NCI-H128 (cell line): ENCODE data around the gene KIAA0513.

Source experiments
- DNase-seq: peaks from one replicate; lab custom pipeline; 2025; ENCODE audit not compliant: unreplicated experiment; lab: John Stamatoyannopoulos, UW

KIAA0513 gene

GRCh38 chr16:85128079-85128837 is 100.7 kb downstream of the KIAA0513 start:
- DNase-seq, result no peak

GRCh38 chr16:85129876-85130704 is 102.5 kb downstream of the KIAA0513 start:
- DNase-seq, result no peak

- DNase-seq, result no peak
Measured at GRCh38 chr16:85130705-85131028, 103.1 kb downstream of the KIAA0513 start.

DNA sequence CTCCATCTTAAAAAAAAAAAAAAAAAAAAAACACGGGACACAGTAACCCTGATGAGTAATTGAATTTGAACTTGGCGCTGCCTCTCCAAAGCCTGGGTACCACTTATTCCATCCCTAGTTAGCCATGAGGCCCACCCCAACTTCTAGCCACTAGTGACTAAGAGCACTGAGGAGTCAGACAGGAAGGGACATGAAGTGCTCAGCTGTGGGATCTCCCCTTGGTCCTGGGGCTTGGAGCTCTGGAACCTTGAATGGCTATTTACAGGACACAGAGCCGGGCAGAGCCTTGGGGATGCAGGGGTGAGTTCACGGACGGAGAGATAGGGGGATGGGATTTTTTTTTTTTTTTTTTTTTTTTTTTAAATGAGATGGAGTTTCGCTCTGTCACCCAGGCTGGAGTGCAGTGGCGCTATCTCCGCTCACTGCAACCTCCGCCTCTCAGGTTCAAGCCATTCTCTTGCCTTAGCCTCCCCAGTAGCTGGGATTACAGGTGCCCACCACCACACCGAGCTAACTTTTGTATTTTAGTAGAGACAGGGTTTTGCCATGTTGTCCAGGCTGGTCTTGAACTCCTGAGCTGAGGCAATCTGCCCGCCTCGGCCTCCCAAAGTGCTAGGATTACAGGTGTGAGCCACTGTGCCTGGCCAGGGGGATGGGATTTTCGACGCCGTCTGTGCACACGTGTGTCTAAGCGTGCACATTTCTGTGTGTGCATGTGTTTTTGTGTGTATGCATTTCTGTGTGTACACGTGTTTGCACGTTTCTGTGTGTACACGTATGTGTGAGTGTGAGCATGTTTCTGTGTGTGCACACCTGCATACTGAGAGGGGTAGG is 105.1 kb downstream of the KIAA0513 start:
- no peak for DNase-seq

GRCh38 chr16:85133290-85133599 is 105.7 kb downstream of the KIAA0513 start:
- no peak for DNase-seq

DNA sequence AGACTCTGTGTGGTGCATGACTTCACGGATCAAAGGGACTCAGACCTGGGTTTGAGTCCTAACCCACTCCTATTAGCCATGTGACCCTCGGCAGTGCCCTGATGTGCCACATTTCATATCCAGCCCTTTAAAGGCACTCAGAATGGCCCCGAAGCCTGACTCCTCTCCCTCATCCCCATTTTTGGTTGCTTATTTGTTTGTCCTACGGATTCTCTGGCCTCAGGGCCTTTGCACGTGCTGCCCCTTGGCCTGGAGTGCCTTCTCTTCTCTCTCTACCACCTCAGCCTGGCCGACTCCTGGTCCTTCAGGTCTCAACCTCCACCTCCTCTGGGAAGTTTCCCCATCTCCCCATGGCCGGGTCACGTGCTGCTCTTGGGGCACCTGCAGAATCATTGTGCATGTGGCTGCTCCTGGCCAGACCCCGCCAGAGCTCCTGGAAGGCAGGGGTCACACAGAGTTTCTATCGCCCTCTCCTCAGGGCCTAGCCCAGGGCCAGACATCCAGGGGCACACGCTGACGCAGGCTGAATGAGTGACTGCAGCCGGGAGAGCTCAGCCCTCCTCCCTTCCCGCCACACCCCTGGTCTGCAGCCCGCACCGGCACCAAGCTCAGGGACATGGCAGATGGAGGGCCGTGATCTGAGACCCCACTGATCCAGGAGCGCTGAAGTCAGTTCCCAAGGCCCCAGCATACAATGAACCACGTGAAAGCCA is 106.6 kb downstream of the KIAA0513 start:
- no peak for DNase-seq

DNA sequence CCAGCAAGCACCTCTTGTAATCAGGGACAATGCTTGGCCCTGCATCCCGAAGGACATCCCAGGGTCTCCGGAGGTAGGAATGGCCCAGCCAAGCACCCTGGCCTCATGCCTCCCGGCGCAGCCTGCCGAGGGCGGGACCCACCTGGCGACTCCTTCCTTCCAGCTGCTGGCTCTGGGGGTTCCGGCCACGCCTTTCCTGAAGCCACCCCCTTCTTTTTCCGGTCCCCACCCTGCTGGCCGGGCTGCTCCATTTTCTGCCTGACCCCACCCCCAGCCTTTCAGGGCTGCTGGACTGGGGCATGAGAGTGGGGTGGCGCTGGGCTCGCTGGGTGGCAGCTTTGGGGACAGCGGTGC is 107.2 kb downstream of the KIAA0513 start:
- DNase-seq, result no peak

- DNase-seq, result no peak
Measured at GRCh38 chr16:85136213-85136701, 108.7 kb downstream of the KIAA0513 start.

GRCh38 chr16:85136702-85137322 is 109.2 kb downstream of the KIAA0513 start:
- DNase-seq, result no peak

GRCh38 chr16:85137323-85138072 is 109.9 kb downstream of the KIAA0513 start:
- no peak for DNase-seq

DNA sequence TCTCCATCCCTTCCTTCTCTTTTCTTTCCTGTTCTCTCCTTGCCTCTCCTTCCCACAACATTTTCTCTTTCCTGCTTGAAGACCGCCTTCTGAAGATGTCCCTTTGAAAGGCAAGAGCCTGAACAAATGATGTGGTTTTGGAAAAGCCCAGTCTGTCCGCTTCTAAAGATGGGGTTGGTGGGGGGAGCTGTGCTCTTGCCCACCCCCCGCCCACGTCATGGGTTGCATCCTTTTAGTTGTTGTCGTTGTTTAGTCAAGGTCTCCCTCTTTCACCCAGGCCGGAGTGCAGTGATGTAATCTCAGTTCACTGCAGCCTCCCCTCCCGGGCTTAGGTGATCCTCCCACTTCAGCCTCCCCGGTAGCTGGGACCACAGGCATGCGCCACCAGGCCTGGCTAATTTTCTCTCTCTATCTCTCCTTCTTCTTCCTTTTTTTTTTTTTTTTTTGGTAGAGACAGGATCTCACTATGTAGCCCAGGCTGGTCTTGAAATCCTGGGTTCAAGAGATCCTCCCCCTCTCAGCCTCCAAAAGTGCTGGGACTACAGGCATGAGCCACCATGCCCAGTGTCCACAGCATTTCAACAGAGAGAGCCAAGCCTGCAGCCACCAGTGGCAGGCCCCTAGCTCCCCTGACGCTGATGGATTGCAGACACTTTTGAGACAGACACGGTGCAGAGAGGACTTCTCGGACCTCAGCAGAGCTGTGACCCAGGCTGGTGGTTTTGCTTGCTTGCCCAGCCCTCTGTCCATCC is 110.7 kb downstream of the KIAA0513 start:
- DNase-seq, result no peak

DNA sequence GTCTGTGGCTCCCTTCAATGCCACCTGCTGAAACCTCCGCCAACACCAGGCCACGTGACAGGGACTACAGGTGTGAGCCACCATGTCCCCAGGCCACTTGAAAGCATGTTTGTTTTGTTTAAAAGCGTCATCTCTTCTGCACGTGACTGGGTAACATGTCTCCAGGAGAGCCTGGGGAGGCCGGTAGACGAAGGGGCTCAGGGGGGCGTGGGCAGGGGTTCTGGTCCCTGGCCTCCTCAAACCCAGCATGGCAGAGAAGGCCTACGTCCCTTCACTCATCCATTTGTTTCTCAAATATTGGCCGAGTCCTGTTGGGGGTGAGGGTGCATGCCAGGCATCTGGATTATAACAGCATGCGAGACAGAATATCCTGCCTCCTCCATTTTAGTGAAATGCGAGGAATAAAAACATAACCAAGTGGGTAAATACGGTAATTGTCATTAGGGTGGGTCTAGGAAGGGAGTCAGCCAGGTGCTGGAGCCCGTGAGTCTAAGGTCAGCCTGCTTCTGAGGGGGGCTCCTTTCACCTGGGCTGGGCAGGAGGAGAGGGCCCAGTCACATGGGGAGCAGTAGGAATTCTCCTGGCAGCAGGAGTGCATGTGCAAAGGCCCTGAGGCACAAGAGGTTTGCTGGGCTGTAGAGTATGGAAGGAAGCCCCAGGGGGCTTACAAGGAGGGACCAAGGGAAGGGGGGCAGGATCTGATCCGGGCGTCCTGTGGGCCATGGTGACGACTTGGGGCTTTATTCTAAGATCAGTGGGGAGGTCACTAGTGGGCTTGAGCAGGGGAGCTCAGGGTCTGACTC is 111.4 kb downstream of the KIAA0513 start:
- DNase-seq, result no peak

DNA sequence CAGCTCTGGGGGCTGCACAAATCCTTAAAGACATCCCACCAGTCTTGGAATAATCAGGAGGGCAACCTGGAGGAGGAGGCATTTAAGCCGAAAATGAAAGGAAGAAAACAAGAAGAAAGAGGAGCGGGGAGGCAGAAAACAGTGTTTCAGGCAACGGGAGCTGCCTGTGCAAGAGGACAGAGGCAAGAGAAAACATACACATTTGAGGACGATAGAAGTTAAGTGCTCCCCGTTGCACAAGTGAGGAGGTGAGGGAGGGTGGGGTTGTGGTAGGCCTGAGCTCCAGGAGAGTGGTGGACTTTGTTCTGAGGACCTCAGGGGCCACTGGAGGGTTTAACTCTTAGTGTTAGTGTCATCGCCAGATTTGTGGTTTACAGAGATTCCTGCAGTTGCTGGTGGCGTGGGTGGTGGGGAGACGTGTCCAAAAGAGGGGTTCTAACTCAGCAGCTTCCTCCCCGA is 112.3 kb downstream of the KIAA0513 start:
- DNase-seq, result no peak

DNA sequence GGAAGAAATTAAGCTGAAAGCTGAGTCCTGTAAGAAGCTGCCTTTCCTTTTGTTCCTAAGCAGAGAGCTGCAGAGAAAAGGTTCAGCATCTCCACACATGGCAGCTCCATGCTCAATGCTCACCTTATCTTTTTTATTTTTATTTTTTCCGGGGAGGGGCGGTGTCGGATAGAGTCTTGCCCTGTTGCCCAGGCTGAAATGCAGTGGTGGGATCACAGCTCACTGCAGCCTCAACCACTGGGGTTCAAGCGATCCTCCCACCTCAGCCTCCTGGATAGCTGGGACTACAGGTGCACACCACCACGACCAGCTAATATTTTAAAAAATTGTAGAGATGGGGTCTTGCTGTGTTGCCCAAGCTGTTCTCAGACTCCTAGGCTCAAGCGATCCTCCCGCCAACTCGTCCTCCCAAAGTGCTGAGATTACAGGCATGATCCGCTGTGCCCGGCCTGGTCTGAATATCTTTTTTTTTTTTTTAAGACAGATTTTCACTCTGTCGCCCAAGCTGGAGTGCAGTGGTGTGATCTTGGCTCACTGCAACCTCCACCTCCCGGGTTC is 112.9 kb downstream of the KIAA0513 start:
- DNase-seq, result no peak

GRCh38 chr16:85141491-85142128 is 114.0 kb downstream of the KIAA0513 start:
- no peak for DNase-seq

DNA sequence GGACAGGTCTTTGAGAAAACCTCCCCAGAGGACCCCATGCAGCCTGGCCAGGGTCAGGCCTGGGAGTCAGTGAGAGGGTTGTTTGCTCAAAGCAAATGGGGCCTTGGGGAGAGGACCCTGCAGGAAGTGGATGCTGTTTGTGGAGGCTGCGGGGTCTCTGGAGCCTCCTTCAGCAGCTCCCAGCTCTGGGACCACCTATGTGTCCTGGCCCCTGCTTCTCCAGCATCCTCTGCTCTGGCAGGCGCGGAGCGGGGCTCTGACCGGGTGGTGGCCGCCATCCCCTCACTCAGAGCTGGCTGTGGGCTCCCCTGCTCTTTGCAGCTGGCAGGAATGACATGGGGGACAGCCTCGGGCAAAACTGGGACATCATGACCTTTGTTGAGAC is 114.5 kb downstream of the KIAA0513 start:
- DNase-seq, result no peak

GRCh38 chr16:85142771-85143211 is 115.2 kb downstream of the KIAA0513 start:
- no peak for DNase-seq
